RWPE1 (cell line): ENCODE data around the gene LRFN4.

Source experiments
- CTCF ChIA-PET: fragments of 350-600 bp; sonication (Branson Sonifier 250); formaldehyde crosslinking; extraction: SDS; loops from one replicate; lab custom pipeline; 2021; lab: Yijun Ruan, JAX
- POLR2A ChIA-PET: fragments of 400-600 bp; formaldehyde crosslinking; extraction: SDS; loops from one replicate; lab custom pipeline; 2020; ENCODE audit warnings: antibody characterized with exemption; ENCODE audit not compliant: low non-redundant PET; lab: Yijun Ruan, JAX
- DNase-seq: peaks from one replicate; pipeline ENCODE4 v3.0.0; 2012; ENCODE audit warnings: low spot score
- H3K27ac ChIP-seq: fragments of 450-650 bp; 2 replicates; pipeline ENCODE4 v1.5.1; 2017
- CTCF ChIP-seq: fragments of 450-650 bp; conservative IDR thresholded peaks from 2 replicates; pipeline ENCODE4 v1.5.1; 2017; ENCODE audit warnings: low read depth, mild to moderate bottlenecking

Gene LRFN4

GRCh38 chr11:66856496-66857233 lies at the start of gene LRFN4:
TSS of gene LRFN4 (plus strand) at chr11:66857064. CDS start at chr11:66857745, 681 bp downstream.
- ChIA-PET CTCF (interaction anchor here (0.6 kb wide), 1 partner anchor 123 kb away, joined by 5 read pairs; no protein-coding TSS in a partner anchor), POLR2A (interaction anchor here (0.8 kb wide), 1 partner anchor 13 kb away, joined by 3 read pairs; the partner anchor contains the start of gene RCE1)
- peak; percentile 57 for DNase-seq
- H3K27ac ChIP-seq, result peak within 1 kb of the TSS; percentile 94
- no peak for TF ChIP-seq CTCF

- TF ChIP-seq CTCF, result no peak
- ChIA-PET POLR2A (no interaction called here), CTCF (no interaction called here)
- no peak overlapping the region for H3K27ac ChIP-seq
- no peak for DNase-seq
Observed at GRCh38 chr11:66809592-66809991, 47.3 kb upstream of the LRFN4 start.

DNA sequence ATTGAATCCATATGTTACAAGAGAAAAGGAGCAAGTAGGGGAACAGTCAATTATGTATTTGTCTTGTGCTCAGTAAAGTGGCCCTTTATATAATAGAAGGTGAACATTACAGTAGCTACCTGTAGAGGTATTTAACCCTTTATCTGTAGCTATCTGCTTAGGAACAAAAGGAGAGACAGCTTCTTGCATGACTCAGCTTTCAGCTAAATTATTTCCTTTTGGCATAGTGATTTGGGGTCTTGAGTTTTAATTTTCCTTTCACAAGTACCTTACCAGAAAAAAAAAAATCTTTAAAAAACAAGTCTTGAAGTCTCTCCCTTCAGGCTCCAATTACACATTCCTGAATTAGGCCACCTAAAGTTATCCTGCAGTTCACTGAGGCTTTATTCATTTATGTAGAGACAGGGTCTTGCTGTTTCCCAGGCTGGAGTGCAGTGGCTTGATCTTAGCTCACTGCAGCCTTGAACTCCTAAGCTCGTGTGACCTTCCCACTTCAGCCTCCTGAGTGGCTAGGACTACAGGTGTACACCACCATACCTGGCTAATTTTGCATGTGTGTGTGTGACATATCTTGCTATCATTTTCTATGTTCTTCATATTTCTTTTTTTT lies 46.2 kb upstream of the LRFN4 start:
- CTCF ChIA-PET, result interaction anchor here (0.6 to 0.7 kb wide), 2 partner anchors 10 to 546 kb away, joined by 4 to 5 read pairs; no protein-coding TSS in a partner anchor
- no peak for TF ChIP-seq CTCF
- DNase-seq, result no peak
- POLR2A ChIA-PET, result no interaction called here
- H3K27ac ChIP-seq, result no peak overlapping the region

DNA sequence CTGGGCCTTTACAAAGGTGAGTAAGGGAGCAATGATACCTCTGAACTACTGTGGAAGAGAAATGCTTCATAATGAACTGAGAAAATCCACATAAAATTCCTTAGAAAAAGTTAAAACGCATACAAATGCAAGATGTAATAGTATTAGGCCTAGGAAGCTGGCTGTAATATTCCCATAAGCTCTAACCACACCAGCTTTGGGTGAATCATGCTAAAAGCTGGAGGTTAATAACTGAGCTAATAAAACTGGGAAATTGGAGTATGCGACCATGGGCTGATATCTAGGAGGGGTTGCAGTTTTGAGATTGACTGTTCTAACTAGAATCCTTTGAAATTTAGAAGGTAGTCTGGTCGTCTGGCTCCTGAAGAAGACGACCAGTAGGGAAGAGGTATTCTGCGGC lies 42.2 kb upstream of the LRFN4 start:
- CTCF ChIA-PET, result interaction anchor here (0.6 kb wide), 1 partner anchor 354 kb away, joined by 4 read pairs; no protein-coding TSS in a partner anchor

DNA sequence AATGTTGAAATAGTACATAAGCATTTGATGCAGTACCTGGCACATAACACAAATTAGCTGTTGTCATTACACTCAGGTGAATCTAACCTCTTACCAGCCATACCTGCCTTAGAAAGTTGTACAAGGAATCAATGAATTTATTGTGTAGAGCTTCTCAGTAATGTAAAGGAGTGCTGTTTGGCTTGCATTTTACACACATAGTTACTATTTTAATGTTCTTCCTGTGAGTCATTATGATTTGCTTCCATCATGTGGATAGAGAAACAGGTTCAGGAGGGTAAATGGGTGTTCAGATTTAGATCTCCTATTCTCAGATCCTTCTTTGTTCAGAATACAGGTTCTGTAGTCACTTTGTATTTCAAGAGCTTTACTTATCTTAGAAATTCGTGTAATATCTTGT lies 41.2 kb upstream of the LRFN4 start:
- DNase-seq, result peak; percentile 13
- no peak for TF ChIP-seq CTCF
- no peak overlapping the region for H3K27ac ChIP-seq
- CTCF ChIA-PET, result interaction anchor here (1.0 kb wide), 1 partner anchor 120 kb away, joined by 3 read pairs; no protein-coding TSS in a partner anchor
- POLR2A ChIA-PET, result no interaction called here

More for the DNA sequence above, 42.2 kb upstream of the LRFN4 start:
- DNase-seq, result no peak
- no peak for TF ChIP-seq CTCF
- no peak overlapping the region for H3K27ac ChIP-seq
- POLR2A ChIA-PET, result no interaction called here

GRCh38 chr11:66818231-66818955 lies 38.5 kb upstream of the LRFN4 start:
- no peak overlapping the region for H3K27ac ChIP-seq
- no peak for DNase-seq
- CTCF ChIA-PET, result no interaction called here
- POLR2A ChIA-PET, result no interaction called here
- TF ChIP-seq CTCF, result no peak
